Transverse colon (tissue), 3 donors: Measurements from ENCODE around the gene SLC26A8.

Experiments
- CTCF ChIP-seq, 5 experiments: fragments of 200-600 bp in 3 of 5; fragments of 450-650 bp in 2 of 5; sonication (generic) in 3 of 5; IDR thresholded peaks; 1 replicate in 2 of 5; 2 replicates in 3 of 5; pipeline ENCODE4 v1.5.1; 2016 to 2017; ENCODE audit warnings: antibody characterized with exemption in 5 of 5, inconsistent platforms in 3 of 5, mild to moderate bottlenecking in 2 of 5, moderate library complexity in 1 of 5
- POLR2A ChIP-seq: fragments of 450-650 bp; IDR thresholded peaks from one replicate; pipeline ENCODE4 v1.6.1; 2016; ENCODE audit warnings: antibody characterized with exemption, mild to moderate bottlenecking, moderate library complexity

GRCh38 chr6:35980991-35981645 lies 43.3 kb downstream of the SLC26A8 start:
- TF ChIP-seq CTCF (IDR thresholded peaks at IDR 0.05) (no peak), POLR2A (no peak)
